ENCODE data around the gene KLHDC7B.

The KLHDC7B gene

GRCh38 chr22:50595189-50595588 lies 49.5 kb downstream of the KLHDC7B start:
- DNase-seq (ENCODE audit: low read depth), result no peak

- DNase-seq (ENCODE audit: low read depth), result no peak
These were observed 51.4 kb downstream of the KLHDC7B start for GRCh38 chr22:50597097-50597496.

- no peak for DNase-seq (ENCODE audit: low read depth)
These were observed 54.2 kb downstream of the KLHDC7B start for GRCh38 chr22:50599816-50600455.

GRCh38 chr22:50600538-50600937 lies 54.8 kb downstream of the KLHDC7B start, which contains the start of gene MAPK8IP2:
MAPK8IP2 (plus strand) TSS chr22:50600793; CDS start chr22:50600819, 26 bp downstream.
- no peak for DNase-seq (ENCODE audit: low read depth)
